ENCODE data around the gene TBC1D19.
"Not testable (repeated sequence)": the region's sequence is repeated elsewhere in the genome, so short reads cannot be mapped to it uniquely, and the experiment has no call there.

The TBC1D19 gene

GRCh38 chr4:26690506-26690905 lies 106.6 kb downstream of the TBC1D19 start:
- ATAC-seq: no peak

DNA sequence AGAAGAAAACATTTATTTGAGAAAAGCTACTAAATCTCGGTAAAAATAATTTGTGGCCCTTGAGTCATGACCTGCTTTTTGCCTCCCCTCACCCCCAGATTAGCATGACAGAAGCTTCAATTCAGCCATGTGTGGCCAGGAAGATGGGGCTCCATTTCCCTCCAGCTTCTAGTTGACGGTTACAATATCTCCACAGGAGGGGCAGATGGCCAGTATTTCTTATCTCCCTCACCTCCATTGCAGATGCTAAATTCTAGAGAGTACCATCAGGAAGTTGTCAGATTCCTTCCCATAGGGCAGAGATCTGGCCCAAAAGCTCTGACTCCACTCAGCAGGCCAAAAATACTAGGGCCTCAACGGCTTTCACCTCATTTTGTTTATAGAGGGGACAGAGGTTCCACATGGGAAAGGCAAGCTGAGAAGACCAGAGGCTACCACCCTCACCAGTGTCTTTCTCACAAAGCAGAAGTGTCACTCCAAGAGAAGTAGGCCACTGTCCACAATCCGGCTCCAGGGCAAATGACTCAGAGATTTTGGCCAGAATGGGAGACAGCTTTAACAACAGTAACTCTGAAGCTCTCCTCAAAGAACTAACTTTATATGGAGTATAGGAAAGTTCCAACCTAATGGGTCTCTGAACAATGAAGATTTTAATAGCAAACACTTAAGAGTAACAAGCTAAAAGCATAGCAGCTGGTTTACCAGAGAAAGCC lies 108.3 kb downstream of the TBC1D19 start:
- no peak for ATAC-seq

- ATAC-seq: not testable (repeated sequence)
Observed at GRCh38 chr4:26694131-26694530, 110.2 kb downstream of the TBC1D19 start.

DNA sequence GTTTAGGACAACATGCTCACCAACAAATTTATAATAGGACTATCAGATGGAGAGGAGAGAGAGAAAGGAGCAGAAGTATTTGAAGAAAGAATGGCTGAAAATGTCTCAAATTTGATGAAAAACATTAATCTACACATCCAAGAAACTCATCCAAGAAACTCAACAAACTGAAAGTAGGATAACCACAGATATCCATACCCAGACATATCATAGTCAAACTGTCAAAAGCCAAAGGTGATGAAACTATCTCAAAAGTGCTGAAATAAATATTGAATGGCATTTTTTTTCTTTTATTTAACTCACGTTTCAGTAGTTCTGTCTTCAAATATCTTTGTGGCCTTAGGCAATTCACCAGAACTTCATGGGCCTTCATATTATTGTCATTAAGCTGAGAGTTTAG lies 116.2 kb downstream of the TBC1D19 start:
- ATAC-seq: no peak

- no peak for ATAC-seq
Observed at GRCh38 chr4:26701095-26701494, 117.2 kb downstream of the TBC1D19 start.

- ATAC-seq: no peak
Observed at GRCh38 chr4:26701786-26702227, 117.9 kb downstream of the TBC1D19 start.

- no peak for ATAC-seq
Observed at GRCh38 chr4:26707342-26707741, 123.5 kb downstream of the TBC1D19 start.

GRCh38 chr4:26709246-26709645 lies 125.4 kb downstream of the TBC1D19 start:
- ATAC-seq: no peak

DNA sequence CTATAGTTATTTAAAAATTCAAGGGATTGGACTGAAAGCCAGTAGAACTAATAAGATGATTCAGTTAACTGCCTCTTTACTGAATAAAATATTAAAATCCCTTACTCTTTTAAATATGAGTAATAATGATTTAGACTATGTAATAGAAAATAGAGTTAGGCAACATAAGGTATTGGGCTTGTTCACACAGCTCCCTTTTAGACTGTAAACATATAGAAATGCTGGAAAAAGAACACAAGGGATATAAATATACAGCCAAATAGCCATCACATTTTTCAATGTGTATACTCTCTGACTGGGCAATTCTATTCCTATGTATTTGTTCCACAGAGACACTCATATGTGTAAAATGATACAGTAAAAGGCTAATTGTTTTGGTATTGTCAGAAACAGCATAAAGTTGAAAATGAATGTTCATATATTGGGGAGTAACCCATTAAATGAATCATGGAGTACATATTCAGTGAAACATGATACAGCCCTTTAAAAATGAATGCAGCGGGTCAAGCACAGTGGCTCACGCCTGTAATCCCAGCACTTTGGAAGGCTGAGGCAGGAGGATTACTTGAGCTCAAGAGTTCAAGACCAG lies 129.8 kb downstream of the TBC1D19 start:
- no peak for ATAC-seq

DNA sequence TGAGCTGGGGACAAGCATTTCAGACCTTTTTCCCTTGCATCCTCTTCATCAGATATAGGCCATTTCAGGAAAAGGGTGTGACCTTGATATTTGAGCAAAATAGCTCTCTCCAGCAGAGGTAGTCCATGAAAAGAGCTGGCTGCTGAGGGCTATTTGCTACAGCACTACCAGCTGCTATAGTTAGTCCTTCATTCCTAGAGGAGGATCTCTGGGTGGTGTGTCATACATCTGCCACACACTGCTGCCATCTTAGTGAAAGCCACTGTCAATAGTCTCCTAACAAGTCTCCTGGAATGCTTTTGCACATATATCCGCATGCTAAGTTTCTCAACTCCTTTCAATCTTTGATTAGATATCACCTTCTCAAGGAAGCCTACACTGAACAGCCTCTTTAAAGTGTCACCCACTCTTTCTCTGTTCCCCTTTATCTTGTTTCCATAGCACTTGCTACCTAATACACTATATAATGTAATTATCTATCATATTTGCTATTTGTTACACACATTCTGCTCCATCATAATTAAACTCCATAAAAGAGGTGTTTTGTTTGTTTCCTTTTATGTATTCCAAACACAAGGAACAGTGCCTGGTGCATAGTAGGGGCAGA lies 131.9 kb downstream of the TBC1D19 start:
- ATAC-seq: no peak

DNA sequence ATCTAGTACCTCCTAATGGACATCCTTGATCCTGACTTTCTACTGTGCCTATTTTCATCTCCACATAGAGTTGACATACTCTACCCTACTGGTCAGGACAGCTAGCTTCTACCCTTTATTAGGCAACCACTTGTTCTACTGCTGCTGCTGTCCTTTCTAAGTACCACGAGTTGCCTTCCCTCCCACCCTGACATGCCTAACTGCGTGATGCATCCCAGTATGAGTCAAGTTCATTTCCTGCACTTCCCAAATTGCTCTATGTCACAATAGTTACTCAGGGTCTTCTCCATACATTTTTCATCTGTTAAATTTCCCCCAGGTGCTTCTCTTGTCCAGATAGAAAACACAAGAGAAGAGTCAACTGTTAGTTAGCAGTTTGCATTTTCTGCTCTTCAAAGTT lies 133.4 kb downstream of the TBC1D19 start:
- ATAC-seq: no peak

DNA sequence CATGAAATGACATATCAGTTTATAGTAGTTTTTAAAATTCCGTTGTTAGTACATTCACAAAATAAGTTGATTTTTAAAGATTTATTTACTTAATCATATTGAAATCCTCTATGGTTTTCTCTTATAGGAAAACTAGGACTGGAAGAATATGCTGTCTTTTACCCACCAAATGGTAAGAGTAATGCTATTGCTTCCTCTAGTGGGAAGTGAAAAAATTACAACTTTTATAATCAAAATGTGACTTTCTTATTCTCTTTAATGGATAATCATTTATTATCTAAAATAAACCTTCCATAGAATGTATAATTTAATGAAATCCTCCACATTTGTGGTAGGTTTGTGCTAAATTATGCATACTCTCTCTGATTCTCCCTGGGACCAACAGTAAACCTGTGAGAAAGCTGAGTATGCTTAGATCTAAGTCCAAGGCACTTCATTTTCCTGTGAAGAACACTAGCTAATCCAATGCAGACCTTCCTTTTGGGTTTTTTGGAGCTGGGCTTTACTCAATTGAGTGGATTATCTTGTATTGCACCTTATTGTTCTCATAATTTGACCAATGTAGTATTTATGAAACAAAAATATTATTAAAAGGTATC lies 136.2 kb downstream of the TBC1D19 start:
- no peak for ATAC-seq

DNA sequence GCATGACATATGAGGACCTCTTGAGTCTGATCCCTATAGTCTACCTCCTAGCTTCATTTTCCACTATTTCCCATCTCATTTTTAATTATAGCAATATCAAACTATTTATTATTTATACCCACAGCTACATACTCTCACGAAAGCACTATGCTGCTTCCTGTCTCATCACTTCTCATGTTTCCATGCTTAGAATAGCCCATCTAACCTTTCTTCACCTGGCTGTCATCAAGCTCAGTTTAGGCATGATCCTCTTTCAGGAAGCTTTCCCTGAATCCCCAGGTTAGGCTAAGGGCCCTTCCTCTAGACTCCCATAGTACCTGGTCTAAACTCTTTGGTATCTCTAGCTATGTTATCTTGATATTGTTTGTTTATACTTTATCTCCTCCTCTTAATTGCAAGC lies 137.8 kb downstream of the TBC1D19 start:
- ATAC-seq: no peak

- peak in 1 of 2 donors; percentile 36 for ATAC-seq
Observed at GRCh38 chr4:26723216-26723615, 139.3 kb downstream of the TBC1D19 start.

GRCh38 chr4:26724534-26724933 lies 140.7 kb downstream of the TBC1D19 start:
- no peak for ATAC-seq

DNA sequence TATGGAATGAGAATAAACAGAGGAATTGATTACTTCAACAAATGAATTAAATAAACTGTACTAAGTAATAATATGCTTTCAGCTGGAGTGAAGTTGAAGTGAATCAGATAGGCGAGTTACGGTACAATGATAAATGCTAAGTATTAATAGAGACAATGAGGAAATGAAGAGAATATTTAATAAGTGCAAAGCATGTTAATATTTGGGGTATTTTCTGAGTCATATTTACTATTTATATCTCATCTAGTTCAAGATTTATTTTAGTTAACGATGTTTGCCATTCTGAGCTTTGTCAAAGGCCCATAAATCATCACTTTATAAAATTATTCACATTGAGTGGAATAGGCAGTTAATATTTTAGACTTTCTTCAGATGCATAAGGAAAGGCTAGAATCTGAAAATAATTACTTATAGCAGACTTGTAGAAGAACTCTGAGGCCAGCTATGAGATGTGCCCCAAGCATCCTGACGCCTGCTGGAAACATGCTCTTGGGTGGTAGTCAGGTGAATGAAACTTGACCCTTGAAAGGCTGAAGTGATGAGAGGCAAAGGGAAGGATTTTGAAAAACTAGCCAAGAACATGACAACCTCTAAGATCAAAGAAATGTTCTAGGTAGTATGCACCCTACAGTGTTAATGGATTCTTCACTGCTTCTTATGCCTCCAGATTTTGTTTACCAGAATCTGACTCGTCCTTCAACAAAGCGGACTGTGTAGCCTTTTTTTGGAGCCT lies 142.9 kb downstream of the TBC1D19 start:
- no peak for ATAC-seq

DNA sequence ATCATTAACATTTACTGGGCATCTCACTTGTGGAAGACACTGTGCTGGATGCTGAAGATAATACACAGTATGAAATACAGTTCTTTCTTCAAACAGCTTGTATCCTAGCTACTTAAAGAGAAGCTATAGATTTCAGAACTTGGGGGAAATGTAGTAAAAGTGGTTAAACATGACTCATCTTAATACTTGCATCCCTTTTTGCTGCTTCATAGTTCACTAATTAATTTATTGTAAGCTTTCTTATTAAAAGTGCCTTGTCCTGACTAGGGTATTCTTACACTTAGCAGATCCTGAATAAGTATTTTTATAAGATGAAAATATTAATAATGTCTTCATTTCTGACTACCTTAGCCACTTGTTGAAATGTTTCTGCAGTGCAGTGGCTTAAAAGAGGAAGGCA lies 144.0 kb downstream of the TBC1D19 start:
- no peak for ATAC-seq

DNA sequence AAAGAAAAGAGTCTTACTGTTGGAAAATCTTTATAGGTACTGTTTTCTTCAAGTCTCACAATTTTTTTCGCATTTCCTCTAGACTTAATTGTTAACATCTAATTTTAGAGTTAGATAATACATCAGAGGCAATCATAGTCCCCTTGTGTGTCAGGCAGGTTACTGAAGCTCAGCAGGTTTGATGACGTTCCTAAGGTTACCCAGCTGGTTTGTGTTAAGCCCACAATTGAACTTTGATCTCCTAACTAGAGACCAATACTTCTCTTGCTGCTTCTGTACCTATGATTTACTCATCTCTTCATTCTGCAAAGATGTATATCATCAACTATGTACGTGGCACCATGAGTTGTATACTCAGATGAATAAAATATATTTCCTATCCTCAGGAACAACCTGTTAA lies 145.1 kb downstream of the TBC1D19 start:
- no peak for ATAC-seq

- ATAC-seq: no peak
Observed at GRCh38 chr4:26729547-26729946, 145.7 kb downstream of the TBC1D19 start.

DNA sequence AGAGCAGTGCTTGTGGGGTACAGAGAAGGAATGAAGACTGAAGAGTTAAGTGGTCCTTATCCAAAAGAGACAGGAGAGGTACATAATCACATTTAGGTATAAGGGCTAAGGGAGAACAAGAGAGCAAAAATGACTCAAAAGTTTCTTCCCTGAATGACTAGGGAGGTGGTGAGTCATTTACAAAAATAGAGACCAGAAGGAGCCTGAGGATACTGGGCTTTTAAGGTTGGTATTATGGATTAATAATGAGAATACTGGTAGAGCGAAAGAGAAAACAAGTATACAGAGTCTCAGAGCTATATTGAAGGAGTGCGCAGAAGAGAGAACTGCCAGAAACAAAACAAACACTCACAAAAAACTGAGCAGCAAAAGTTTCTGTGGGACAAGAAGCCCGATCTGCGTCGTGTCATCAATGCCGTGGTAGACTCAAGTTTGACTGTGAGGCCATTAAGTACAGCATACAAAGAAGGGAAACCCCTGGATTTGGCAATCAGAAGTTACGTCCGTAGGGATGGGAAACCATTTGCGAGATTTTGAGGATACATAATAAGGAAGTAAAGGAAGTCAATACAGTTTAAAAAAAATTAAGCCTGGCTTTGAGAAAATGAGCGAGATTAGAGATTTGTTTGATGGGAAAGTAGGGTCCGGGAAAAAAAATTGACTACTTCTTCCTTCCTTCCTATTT lies 147.6 kb downstream of the TBC1D19 start:
- peak; percentile 83 to 94 for ATAC-seq

DNA sequence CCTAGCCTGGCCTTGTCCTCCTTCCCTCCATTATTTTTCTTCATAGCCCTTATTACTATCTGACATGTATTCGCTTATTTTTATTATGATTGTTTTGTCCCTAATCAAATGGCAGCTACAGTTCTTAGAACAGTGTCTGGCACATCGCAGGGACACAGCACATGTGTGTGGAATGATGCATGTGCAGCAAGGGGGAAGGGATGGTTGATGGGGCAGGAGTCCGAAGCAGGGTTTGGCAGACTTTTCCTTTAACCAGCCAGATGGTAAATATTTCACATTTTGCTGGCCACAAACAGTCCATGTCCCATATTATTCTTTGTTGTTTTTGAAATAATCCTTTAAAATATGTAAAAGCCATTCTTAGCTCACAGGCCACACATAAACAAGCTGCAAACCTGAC lies 148.5 kb downstream of the TBC1D19 start:
- no peak for ATAC-seq

DNA sequence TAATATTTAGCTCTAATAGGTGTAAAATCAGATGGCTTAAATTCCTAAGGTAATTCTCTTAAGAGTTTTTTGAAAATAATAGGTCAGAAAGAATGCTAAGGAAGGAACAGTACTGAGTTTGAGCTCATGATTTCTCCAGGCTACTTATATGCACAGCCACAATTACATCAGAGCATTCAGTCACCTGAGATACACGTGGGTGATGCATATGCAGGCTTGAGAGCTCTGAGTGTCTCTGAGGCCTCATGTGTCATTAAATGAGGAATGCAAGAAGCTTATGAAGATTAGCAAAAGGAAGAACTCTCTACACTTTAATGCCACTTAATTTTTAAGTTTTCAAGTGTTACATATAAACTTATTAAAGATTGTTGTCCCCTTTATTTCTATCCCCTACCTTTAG lies 152.7 kb downstream of the TBC1D19 start:
- ATAC-seq: peak in 1 of 2 donors; percentile 38

GRCh38 chr4:26737385-26737784 lies 153.5 kb downstream of the TBC1D19 start:
- ATAC-seq: no peak

All from activated CD4-positive, CD25-positive, alpha-beta regulatory T cell treated with anti-CD3 and anti-CD28 coated beads, Interleukin-2, amount 50 U/mL, for 24 hours (primary cell).